ENCODE data around the gene DNAJC27.

DNAJC27 gene

DNA sequence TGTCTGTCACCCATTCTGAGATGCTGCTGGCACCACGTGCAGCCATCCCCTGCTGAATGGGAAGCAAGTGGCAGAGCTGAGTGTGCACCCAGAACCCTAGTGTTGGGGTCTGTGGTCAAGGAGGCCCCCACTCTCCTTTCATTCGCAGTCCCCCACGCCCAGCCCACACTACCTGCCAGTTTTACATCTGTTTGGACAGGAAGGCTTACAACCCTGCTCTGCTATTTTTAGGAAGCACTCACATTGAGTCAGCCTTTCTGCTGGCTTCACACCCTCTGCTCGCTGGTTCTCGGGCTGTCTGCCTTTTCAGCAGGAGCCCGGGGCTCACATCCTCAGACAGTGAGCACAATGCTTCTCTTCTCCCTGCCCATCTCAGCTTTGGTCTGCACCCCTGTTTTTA, 41.0 kb downstream of the DNAJC27 start:
- peak; percentile 70 for DNase-seq (ENCODE audit: insufficient read length, low spot score)
- FAIRE-seq: peak; percentile 97
- no peak for TF ChIP-seq POU2F2 (IDR thresholded peaks at IDR 0.05; ENCODE audit: low read depth, low read length)
- TF ChIP-seq POLR2A (IDR thresholded peaks at IDR 0.05; ENCODE audit: low read depth, low read length): no peak
- no peak for TF ChIP-seq POLR2AphosphoS5 (IDR thresholded peaks at IDR 0.05; ENCODE audit: low read depth, low read length)
- TF ChIP-seq PAX5 (IDR thresholded peaks at IDR 0.05; ENCODE audit: insufficient read depth, low read length, severe bottlenecking): no peak
- no peak for TF ChIP-seq SPI1 (IDR thresholded peaks at IDR 0.05; ENCODE audit: low read depth, low read length)
- TF ChIP-seq TAF1 (IDR thresholded peaks at IDR 0.05; ENCODE audit: low read depth, low read length): no peak

DNA sequence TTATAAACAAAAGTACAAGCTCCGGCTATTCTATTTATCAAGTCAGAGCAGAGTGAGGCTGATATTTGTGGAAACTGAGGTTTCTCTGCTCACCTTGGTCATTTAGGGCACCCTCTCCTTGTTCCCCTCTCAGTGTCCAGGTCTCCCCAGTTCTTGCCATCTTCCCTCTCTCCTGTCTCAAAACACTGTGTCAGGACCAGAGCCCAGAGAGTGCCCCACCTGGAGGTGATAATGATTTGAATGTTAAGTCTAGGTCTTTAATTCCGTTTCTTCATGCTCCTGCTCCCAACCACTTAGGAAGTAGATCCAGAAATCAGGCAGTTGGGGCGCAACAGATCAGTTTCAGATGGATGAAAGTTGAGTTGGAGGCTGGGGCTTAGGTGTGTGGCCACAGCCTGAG, 42.5 kb downstream of the DNAJC27 start:
- TF ChIP-seq PAX5 (IDR thresholded peaks at IDR 0.05; ENCODE audit: insufficient read depth, low read length, severe bottlenecking) (no peak), TAF1 (IDR thresholded peaks at IDR 0.05; ENCODE audit: low read depth, low read length) (no peak), POLR2AphosphoS5 (IDR thresholded peaks at IDR 0.05; ENCODE audit: low read depth, low read length) (no peak), POU2F2 (IDR thresholded peaks at IDR 0.05; ENCODE audit: low read depth, low read length) (no peak), SPI1 (IDR thresholded peaks at IDR 0.05; ENCODE audit: low read depth, low read length) (no peak), POLR2A (IDR thresholded peaks at IDR 0.05; ENCODE audit: low read depth, low read length) (no peak)
- DNase-seq (ENCODE audit: insufficient read length, low spot score) (no peak), FAIRE-seq (no peak)

DNA sequence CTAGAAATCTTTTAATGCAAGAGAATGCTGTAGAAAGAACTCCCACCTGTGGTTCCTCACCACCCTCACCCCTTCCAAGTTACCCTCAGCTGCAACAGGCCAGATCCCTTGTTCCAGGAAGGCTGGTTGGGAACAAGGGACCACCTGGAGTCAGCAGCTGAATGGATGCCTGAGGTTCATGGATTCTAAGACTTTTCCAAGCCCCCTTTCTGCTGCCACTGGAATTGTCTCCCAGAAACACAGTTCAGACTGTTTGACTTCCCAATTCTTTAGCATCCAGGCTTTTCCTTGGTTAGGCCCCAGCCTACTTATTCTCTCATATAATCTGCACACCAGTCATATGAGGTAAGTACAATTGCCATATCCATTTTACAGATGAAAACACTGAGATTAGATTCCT, 43.7 kb downstream of the DNAJC27 start:
- no peak for FAIRE-seq
- TF ChIP-seq POLR2A (IDR thresholded peaks at IDR 0.05; ENCODE audit: low read depth, low read length): no peak
- no peak for DNase-seq (ENCODE audit: insufficient read length, low spot score)

DNA sequence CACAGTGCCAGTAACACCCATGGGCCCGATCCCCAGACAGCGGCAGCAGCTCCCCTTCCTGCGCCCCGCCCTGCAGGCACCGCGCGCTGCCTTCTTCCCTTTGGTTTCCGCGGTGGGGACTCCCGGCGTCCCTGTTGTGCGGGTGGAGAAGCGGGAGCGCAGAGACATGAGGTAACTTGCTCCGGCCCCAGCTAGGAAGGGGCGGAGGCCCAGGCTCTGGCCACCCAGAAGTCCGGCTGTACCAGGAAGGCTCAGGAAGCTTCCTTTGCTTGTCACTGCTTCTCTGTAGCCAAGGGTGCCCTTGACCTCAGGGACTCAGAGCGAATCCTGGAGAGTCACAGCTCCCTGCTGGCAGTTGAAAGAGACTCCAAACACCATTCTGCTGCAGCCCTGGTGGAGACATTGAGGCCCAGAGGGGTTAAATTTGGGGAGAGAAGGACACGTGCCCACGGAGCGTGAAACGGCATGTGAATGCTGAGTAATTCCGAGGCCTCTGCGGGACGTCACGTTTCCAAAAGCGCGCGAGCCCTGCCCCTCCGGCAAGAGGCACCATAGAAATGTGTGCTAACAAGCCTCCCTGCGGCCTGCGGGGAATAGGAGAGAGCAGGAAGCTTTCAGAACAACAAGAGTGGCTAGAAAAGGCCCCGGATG, 45.0 kb downstream of the DNAJC27 start:
- no peak for TF ChIP-seq TAF1 (IDR thresholded peaks at IDR 0.05; ENCODE audit: low read depth, low read length)
- TF ChIP-seq POU2F2 (IDR thresholded peaks at IDR 0.05; ENCODE audit: low read depth, low read length): peak; percentile 30; the same call in 1 of the 2 replicates
- TF ChIP-seq PAX5 (IDR thresholded peaks at IDR 0.05; ENCODE audit: insufficient read depth, low read length, severe bottlenecking): peak; percentile 90
- no peak for TF ChIP-seq POLR2A (IDR thresholded peaks at IDR 0.05; ENCODE audit: low read depth, low read length)
- FAIRE-seq (peak; percentile 38), DNase-seq (ENCODE audit: insufficient read length, low spot score) (peak; percentile 39)

DNA sequence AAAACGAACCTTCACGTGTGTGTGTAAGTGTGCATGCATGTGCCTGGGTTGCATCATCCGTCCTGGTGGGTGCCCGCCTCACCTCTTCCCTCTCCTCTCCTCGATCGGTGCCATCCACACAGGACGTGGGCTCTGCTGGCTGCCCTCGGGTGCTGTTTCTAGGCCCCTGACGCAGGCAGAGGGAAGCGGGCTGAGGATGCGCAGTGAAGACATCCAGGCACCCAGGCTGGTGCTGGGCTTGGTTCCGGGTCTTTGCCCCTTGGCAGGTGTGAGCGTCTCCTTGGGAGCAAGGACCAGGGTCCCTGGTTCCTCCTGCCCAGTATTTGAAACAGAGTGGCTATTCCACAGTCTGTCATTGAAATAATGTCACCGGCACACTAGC, 45.5 kb downstream of the DNAJC27 start:
- TF ChIP-seq SPI1 (IDR thresholded peaks at IDR 0.05; ENCODE audit: low read depth, low read length): no peak
- no peak for TF ChIP-seq TAF1 (IDR thresholded peaks at IDR 0.05; ENCODE audit: low read depth, low read length)
- no peak for TF ChIP-seq POU2F2 (IDR thresholded peaks at IDR 0.05; ENCODE audit: low read depth, low read length)
- no peak for TF ChIP-seq POLR2A (IDR thresholded peaks at IDR 0.05; ENCODE audit: low read depth, low read length)
- no peak for TF ChIP-seq POLR2AphosphoS5 (IDR thresholded peaks at IDR 0.05; ENCODE audit: low read depth, low read length)
- no peak for TF ChIP-seq PAX5 (IDR thresholded peaks at IDR 0.05; ENCODE audit: insufficient read depth, low read length, severe bottlenecking)
- FAIRE-seq: no peak
- DNase-seq (ENCODE audit: insufficient read length, low spot score): no peak

DNA sequence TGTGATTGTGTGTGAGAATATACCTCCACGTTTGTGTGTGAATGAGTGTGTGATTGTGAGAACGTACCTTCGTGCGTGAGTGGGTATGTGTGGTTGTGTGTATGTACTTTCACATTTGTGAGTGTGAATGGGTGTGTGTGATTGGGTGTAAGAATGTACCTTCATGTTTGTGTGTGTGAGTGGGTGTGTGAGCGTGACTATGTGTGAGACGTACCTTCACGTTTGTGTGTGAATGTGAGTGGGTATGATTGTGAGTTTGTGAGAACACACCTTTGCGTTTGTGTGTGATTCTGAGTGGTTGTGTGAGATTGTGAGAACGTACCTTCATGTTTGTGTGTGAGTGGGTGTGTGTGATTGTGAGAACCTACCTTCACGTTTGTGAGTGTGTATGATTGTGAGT, 45.9 kb downstream of the DNAJC27 start:
- no peak for FAIRE-seq
- DNase-seq (ENCODE audit: insufficient read length, low spot score): no peak
- TF ChIP-seq TAF1 (IDR thresholded peaks at IDR 0.05; ENCODE audit: low read depth, low read length): no peak
- no peak for TF ChIP-seq POLR2A (IDR thresholded peaks at IDR 0.05; ENCODE audit: low read depth, low read length)
- TF ChIP-seq PAX5 (IDR thresholded peaks at IDR 0.05; ENCODE audit: insufficient read depth, low read length, severe bottlenecking): no peak
- no peak for TF ChIP-seq POU2F2 (IDR thresholded peaks at IDR 0.05; ENCODE audit: low read depth, low read length)
- TF ChIP-seq SPI1 (IDR thresholded peaks at IDR 0.05; ENCODE audit: low read depth, low read length): no peak
- TF ChIP-seq POLR2AphosphoS5 (IDR thresholded peaks at IDR 0.05; ENCODE audit: low read depth, low read length): no peak

DNA sequence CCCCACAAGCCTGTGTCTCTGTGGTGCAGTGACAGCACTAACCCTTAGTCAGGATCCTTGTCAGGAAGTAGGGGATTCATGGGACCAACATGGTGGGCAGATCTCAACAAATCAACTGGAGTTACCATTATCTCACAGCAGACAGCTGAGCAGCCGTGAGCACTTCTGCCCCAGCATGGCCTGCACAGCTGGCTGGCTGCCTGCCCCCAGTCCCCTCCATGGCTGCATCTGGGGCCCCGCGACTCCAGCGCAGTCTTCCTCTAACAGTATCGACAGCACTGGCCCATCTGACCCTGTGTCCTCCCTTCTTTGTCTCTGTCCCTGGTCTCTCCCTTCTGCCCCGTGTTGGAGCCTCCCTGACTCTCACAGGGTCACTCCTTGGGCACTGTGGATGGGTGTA, 47.0 kb downstream of the DNAJC27 start:
- no peak for FAIRE-seq
- DNase-seq (ENCODE audit: insufficient read length, low spot score): no peak
- TF ChIP-seq POLR2A (IDR thresholded peaks at IDR 0.05; ENCODE audit: low read depth, low read length): no peak
- TF ChIP-seq POU2F2 (IDR thresholded peaks at IDR 0.05; ENCODE audit: low read depth, low read length): no peak
- TF ChIP-seq TAF1 (IDR thresholded peaks at IDR 0.05; ENCODE audit: low read depth, low read length): no peak
- TF ChIP-seq PAX5 (IDR thresholded peaks at IDR 0.05; ENCODE audit: insufficient read depth, low read length, severe bottlenecking): no peak
- TF ChIP-seq SPI1 (IDR thresholded peaks at IDR 0.05; ENCODE audit: low read depth, low read length): no peak
- no peak for TF ChIP-seq POLR2AphosphoS5 (IDR thresholded peaks at IDR 0.05; ENCODE audit: low read depth, low read length)

DNA sequence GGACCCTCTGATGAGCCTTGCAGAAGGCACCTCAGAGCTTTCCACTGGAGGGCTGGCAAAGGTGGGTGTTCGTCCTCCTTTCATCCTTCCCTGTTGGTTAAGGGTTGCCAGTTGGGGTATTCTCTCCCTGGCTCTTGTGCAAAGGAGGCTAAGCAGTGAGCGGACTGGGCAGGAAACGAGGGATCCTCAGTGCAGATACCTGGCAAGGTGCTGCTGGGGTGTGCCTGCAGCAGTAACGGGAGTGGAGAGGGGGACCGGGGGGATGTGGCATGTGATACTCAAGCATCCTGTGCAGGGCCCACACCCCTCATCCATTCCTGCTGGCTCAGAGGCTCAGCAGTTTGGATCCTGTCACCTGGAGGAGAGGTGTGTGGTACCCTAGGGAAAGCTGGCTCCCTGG, 47.5 kb downstream of the DNAJC27 start:
- TF ChIP-seq POLR2A (IDR thresholded peaks at IDR 0.05; ENCODE audit: low read depth, low read length) (no peak), POLR2AphosphoS5 (IDR thresholded peaks at IDR 0.05; ENCODE audit: low read depth, low read length) (no peak), POU2F2 (IDR thresholded peaks at IDR 0.05; ENCODE audit: low read depth, low read length) (no peak), PAX5 (IDR thresholded peaks at IDR 0.05; ENCODE audit: insufficient read depth, low read length, severe bottlenecking) (no peak), SPI1 (IDR thresholded peaks at IDR 0.05; ENCODE audit: low read depth, low read length) (no peak), TAF1 (IDR thresholded peaks at IDR 0.05; ENCODE audit: low read depth, low read length) (no peak)
- no peak for FAIRE-seq
- no peak for DNase-seq (ENCODE audit: insufficient read length, low spot score)

DNA sequence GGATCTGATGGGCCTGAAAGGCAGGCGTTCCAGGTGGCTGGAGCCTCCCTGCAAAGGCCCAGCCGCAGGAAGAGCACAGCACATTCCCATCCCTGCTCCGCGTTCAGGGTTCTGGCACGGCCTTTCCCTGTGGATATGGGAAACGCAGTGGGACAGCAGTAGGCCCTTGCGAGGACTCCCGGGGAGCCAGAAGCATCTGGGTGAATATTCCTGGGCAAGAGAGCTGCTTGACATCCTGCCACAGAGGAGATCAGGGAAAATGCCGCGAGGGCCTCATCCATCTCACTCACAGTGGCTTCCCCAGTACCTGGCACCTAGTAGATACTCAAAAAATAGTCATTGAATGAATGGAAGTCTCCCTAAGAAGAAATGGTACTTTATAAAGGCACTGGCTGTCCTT, 48.6 kb downstream of the DNAJC27 start:
- TF ChIP-seq PAX5 (IDR thresholded peaks at IDR 0.05; ENCODE audit: insufficient read depth, low read length, severe bottlenecking) (no peak), POLR2AphosphoS5 (IDR thresholded peaks at IDR 0.05; ENCODE audit: low read depth, low read length) (no peak), POU2F2 (IDR thresholded peaks at IDR 0.05; ENCODE audit: low read depth, low read length) (no peak), TAF1 (IDR thresholded peaks at IDR 0.05; ENCODE audit: low read depth, low read length) (no peak), POLR2A (IDR thresholded peaks at IDR 0.05; ENCODE audit: low read depth, low read length) (no peak), SPI1 (IDR thresholded peaks at IDR 0.05; ENCODE audit: low read depth, low read length) (no peak)
- DNase-seq (ENCODE audit: insufficient read length, low spot score) (no peak), FAIRE-seq (no peak)

DNA sequence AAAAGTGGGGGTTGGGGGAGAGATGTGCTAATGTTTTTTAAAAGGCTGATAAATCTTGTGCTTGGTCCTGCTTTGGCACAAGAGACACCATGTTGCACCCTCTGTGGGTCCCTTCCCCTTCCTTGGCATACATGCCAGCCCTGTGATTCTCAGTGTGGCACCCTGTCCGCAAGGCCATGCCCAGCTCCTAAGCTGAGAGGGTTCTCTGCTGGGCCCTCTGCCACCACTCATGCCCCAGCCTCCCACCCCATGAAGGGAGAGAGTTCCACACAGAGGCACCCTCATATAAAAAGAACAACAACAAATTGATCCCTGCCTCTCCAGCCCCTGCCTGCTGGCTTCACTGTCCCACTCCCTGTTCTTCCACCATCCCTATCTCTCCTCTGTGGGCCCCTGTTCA, 49.2 kb downstream of the DNAJC27 start:
- TF ChIP-seq POU2F2 (IDR thresholded peaks at IDR 0.05; ENCODE audit: low read depth, low read length) (no peak), PAX5 (IDR thresholded peaks at IDR 0.05; ENCODE audit: insufficient read depth, low read length, severe bottlenecking) (no peak), POLR2AphosphoS5 (IDR thresholded peaks at IDR 0.05; ENCODE audit: low read depth, low read length) (no peak), POLR2A (IDR thresholded peaks at IDR 0.05; ENCODE audit: low read depth, low read length) (no peak), TAF1 (IDR thresholded peaks at IDR 0.05; ENCODE audit: low read depth, low read length) (no peak), SPI1 (IDR thresholded peaks at IDR 0.05; ENCODE audit: low read depth, low read length) (no peak)
- no peak for FAIRE-seq
- DNase-seq (ENCODE audit: insufficient read length, low spot score): no peak
